DMS53 (cell line): ENCODE data around the gene ZBTB2.
A peak's percentile ranks its signal among the peaks of the same experiment; 100 is the strongest.

Source experiments
- DNase-seq: peaks from one replicate; lab custom pipeline; 2025; lab: John Stamatoyannopoulos, UW

ZBTB2 gene

DNA sequence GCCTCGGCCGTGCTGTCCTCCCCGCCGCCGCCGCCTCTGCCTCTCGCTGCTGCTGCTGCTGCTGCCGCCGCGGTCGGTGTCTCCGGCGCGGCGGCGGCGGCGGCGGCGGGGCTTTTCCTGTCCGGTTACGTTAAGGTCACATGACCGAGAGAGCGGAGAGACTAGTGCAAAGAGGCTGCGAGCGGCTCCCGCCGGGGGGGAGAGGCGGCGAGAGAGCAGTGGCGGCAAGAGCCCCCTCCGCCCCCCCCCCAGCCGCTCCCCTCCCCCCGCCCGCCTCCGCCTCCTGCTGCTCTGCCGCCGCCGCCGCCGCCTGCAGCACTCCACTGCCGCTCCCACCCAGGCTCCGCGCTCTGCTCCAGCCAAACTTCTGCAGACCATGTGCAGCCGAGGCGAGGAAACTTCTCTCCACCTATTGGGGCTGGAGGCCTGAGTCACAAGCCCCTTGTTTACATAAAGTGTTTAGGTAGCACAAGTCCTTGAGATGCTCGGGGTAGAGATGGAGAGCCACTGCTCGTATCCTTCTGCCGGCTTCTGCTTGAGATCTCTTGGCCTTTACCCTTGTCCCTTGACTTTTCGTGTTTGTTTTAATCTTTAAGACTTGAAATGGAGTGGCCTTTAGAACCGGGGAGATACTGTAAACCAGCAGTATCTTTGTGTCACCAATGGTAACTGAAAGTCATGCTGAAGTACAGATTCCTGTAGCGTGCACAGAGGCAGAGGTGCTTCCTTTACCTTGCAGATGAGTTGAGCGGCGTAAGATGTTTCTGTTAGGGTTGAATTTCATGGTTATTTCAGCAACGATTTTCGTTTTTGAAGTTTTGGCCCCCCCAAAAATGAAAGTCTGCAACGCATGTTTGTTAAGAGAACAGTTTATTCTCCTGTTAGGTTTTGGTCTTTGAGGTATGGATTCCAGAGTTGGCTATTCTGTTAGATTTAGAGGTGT is at the start of gene ZBTB2:
Gene ZBTB2 (minus strand): TSS at position 89 of the 943 bp plus-strand sequence. CDS start 17,922 bp downstream, outside the sequence.
- peak; percentile 89 for DNase-seq

GRCh38 chr6:151440930-151441329 is 49.6 kb upstream of the ZBTB2 start:
- DNase-seq = peak; percentile 15

DNA sequence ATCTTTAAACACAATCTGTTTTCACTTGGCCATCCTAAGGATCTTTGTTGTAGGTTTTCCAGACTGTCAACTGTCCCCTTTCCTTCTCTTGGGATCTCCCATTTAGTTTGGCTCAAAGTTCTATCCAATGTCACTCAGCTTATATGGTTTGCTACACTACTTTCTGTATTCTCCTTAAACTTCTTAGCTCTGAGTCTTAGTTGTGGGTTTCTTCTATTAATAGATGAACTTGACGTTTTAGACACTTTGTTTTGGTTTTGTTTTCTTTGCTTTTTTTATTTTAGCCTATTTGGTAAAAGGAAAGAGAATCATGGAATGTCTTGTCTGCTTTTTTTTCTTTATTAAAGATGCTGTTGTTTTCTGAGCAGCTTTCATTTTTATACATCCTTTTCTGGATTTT is 49.1 kb upstream of the ZBTB2 start:
- DNase-seq = no peak

GRCh38 chr6:151437401-151437800 is 46.0 kb upstream of the ZBTB2 start:
- peak; percentile 41 for DNase-seq

DNA sequence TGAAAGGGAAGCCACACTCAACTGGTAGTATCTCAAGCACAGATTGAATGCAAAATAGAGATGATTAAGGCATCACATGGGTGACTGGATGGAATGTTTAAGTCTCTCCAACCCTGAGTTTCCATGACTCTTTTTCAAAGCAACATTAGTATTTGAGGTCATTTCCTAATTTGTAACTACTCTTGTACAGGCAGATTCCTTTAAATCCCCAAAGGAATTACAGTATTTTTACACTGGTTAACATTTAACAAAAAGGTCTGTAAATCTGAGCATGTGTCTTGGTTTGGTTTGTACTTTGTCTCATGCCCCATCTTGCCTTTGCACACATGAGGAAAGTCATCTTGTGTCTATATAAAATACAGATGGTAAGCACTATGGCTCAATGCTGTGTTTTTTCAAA is 45.4 kb upstream of the ZBTB2 start:
- DNase-seq = no peak

GRCh38 chr6:151436300-151436699 is 44.9 kb upstream of the ZBTB2 start:
- DNase-seq = no peak

- DNase-seq = no peak
These were observed 43.0 kb upstream of the ZBTB2 start for GRCh38 chr6:151434369-151434768.

DNA sequence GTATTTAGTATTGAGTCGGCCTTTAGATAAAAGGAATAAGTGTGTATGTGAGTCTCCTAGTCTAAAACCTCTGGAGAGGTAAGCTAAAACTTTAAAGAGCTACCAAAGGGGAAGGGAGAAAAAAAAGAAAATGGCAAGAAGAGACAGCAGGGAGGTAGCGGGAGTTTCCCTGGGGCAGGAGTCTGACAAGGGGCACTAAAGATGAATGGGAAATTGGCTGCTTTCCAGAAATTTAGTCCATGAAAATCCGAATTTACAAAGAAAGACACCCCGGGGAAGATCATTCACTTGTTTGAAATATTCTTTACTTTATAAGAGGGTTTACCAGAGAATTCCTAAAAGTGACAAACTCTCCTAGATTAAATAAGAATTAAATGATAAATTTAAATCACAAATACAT is 41.3 kb upstream of the ZBTB2 start:
- DNase-seq = no peak

DNA sequence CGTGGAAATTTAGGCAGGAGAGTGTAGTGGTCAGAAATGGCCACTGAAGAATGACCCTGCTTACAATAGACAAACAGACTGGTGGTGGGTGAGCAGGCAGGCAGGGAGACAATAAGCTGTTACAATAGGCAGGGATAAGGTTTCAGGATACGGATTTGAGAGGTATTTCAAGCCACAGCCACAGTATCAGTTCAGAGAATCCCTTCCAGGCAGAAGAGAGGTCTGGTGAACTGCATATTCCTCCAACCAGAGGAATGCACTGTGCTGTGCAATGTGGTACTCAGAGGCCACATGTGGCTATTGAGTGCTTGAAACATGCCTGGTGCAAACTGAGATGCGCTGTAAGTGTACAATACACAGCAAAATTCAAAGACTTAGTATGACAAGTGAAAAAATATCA is 40.0 kb upstream of the ZBTB2 start:
- no peak for DNase-seq

DNA sequence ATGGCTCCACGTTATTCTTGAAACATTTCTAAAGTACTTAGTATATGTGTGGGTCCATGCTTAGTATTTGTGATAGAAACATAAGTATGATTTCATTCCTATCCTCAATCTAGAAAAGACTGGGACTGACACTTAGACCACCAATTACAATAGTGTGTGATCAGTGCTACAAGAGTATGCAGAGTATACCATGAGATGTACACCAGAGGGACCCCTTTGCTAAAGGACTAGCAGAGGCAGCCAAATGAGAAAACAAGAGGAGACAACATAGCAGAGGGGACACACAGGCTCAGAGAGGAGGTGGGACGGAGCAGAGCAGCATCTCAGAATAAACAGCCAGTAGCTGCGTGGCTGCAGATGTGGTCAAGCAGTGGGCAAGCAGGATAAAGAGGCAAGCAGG is 39.5 kb upstream of the ZBTB2 start:
- peak; percentile 5 for DNase-seq

GRCh38 chr6:151428093-151428735 is 36.9 kb upstream of the ZBTB2 start:
- no peak for DNase-seq

- DNase-seq = no peak
These were observed 34.2 kb upstream of the ZBTB2 start for GRCh38 chr6:151425561-151425960.

GRCh38 chr6:151422981-151423380 is 31.6 kb upstream of the ZBTB2 start:
- no peak for DNase-seq

GRCh38 chr6:151417477-151417876 is 26.1 kb upstream of the ZBTB2 start:
- no peak for DNase-seq

GRCh38 chr6:151414641-151415260 is 23.4 kb upstream of the ZBTB2 start:
- DNase-seq = no peak

GRCh38 chr6:151413372-151414145 is 22.2 kb upstream of the ZBTB2 start:
- DNase-seq = no peak

DNA sequence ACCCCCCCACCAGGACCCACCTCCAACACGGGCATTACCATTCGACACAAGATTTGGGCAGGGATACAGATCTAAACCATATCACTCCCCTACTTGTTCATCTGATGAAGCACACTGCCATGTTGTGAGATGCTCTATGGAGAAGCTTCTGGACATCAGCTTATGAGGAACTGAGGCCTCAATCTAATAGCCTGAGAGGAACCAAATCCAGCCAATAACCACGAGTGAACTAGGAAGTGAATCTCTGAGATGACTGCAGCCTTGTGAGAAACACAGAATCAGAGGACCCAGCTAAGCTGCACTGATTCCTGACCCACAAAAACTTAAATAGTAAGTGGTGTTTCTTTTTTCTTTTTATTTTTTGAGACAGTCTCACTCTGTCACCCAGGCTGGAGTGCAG is 21.6 kb upstream of the ZBTB2 start:
- DNase-seq = no peak

DNA sequence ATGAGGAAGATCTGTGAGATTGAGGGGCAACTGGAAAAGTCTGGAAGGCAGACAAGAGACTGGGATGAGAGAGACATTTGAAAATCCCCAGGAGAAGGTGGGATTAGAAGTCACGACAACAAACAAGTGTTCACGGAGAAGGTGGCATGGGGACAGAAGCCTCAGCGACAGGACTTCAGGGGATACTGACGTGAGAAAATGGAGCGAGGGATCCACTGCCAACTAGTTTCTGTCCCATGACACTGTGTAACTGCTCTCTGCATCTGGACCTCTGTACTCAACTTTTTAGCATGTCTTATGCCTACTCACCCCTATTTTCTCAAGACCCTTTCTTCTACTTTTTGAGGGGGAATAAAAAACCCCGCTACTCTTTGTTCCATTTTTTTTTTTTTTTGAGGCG is 18.3 kb upstream of the ZBTB2 start:
- no peak for DNase-seq

GRCh38 chr6:151409260-151409659 is 17.9 kb upstream of the ZBTB2 start:
- DNase-seq = no peak

GRCh38 chr6:151408858-151409257 is 17.5 kb upstream of the ZBTB2 start:
- DNase-seq = no peak

DNA sequence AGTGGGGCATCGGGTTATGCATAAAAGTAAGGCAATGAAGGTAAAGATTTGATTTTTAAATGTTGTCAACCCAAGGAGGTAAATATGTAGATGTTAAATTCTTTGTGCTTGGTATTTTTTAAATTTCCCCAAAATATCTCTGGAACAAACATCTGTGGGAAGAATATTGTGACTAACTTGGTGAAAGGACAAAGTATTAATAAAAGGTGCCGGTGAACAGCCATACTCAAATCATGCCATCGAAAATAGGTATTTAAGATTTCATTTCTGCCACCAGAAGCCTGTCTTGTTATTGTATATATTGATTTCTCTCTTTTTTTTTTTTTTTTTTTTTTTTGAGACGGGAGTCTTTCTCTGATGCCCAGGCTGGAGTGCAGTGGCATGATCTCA is 12.6 kb upstream of the ZBTB2 start:
- DNase-seq = no peak

GRCh38 chr6:151402228-151402627 is 10.9 kb upstream of the ZBTB2 start:
- peak; percentile 14 for DNase-seq
